Measurements from ENCODE around the gene PTPRQ.
A peak's percentile ranks its signal among the peaks of the same experiment; 100 is the strongest.

PTPRQ gene

DNA sequence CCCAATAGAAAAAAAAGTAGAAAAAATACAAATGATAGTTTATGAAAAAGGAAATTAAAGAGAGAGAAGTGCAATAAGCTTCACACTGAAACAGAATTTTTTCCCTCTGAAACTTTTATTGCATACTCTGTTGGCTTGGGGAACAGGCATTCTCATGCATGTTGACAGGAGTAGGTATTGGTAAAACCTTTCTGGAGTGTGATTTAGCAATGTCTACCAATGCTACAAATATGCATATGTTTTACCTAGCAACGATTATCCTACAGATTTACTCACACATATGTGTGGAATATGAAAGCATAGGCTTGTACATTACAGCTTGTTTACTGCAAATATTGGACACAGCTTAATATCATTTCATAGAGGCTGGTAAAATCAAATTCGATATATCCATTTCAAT is 137.7 kb downstream of the PTPRQ start:
- no peak overlapping the region for H3K4me3 ChIP-seq (ENCODE audit: low read length)
- TF ChIP-seq, protein P1, sequence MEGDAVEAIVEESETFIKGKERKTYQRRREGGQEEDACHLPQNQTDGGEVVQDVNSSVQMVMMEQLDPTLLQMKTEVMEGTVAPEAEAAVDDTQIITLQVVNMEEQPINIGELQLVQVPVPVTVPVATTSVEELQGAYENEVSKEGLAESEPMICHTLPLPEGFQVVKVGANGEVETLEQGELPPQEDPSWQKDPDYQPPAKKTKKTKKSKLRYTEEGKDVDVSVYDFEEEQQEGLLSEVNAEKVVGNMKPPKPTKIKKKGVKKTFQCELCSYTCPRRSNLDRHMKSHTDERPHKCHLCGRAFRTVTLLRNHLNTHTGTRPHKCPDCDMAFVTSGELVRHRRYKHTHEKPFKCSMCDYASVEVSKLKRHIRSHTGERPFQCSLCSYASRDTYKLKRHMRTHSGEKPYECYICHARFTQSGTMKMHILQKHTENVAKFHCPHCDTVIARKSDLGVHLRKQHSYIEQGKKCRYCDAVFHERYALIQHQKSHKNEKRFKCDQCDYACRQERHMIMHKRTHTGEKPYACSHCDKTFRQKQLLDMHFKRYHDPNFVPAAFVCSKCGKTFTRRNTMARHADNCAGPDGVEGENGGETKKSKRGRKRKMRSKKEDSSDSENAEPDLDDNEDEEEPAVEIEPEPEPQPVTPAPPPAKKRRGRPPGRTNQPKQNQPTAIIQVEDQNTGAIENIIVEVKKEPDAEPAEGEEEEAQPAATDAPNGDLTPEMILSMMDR (IDR thresholded peaks at IDR 0.05; ENCODE audit: insufficient read depth, low read depth, low read length, missing control alignments) = no peak
- DNase-seq (ENCODE audit: low read depth) = no peak

DNA sequence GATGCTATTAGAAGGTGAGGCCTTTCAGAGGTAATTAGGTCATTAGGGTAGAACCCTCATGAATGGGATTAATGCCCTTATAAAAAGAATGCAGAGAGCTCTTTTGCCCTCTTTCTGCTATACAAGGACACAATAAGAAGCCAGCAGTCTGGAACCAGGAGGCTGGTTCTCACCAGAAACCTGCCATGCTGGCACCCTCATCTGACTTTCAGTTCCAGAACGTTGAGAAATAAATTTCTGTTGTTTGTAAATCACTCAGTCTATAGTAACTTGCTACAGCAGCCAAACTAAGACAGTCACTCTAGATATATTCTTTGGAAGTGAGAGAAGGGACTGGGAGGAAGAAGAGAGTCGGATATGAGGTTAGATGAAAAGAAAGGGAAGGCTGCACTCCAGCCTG is 138.4 kb downstream of the PTPRQ start:
- no peak for DNase-seq (ENCODE audit: low read depth)
- H3K4me3 ChIP-seq (ENCODE audit: low read length) = no peak overlapping the region
- TF ChIP-seq, protein P1 (IDR thresholded peaks at IDR 0.05; ENCODE audit: insufficient read depth, low read depth, low read length, missing control alignments) = no peak

DNA sequence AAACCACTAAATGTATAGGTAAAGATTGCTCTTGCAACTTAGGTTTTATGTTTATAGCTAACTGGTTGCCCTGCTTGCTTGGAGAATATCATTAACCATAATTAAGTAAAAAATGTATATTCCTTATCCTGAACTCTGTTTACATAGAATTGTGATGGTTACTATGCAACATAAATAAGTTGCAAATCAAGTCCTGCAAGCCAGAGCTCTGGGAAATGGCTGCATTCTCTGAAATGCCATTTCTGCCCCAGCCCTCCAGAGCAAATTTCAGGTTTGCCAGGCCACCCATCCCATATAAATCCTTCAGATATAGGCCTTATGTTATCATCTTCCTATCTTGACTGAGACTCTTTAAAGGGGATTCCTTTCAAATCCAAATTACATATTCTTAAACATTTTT is 145.0 kb downstream of the PTPRQ start:
- TF ChIP-seq, protein P1 (IDR thresholded peaks at IDR 0.05; ENCODE audit: insufficient read depth, low read depth, low read length, missing control alignments) = no peak
- no peak overlapping the region for H3K4me3 ChIP-seq (ENCODE audit: low read length)
- DNase-seq (ENCODE audit: low read depth) = peak; percentile 7

DNA sequence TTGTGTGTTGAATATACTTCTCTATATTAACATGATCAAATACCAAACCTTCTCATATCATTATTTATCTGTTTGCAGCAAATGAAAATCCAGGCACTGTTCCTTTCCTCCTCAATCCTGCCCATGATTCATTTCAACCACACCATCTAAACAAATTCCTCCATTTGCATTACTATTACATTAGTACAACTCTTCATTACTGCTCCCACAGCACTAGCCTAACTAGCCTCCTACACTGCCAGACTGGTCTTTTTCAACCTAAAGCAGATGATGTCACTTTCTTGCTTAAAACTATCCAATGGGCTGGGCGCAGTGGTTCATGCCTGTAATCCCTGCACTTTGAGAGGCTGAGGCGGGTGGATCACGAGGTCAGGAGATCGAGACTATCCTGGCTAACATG is 146.1 kb downstream of the PTPRQ start:
- DNase-seq (ENCODE audit: low read depth) = peak; percentile 11
- H3K4me3 ChIP-seq (ENCODE audit: low read length) = no peak overlapping the region
- TF ChIP-seq, protein P1 (IDR thresholded peaks at IDR 0.05; ENCODE audit: insufficient read depth, low read depth, low read length, missing control alignments) = no peak

DNA sequence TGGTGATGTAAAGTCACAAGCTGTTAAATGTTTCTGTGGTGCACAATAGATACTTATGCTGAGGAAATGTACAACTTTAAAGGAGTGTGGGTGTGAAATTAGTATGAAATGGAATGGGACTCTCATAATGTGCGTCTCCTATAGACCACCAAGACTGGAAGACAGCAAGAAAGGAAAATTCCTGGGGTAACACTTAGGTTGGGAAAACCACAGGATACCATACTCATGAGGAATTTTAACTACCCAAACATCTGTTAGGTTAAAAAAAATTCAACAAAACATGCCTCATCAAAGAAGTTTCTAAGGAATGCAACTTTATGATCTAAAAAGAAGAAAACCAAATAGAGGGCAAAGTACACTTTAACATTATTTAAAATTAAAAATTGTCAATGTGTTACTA is 149.7 kb downstream of the PTPRQ start:
- TF ChIP-seq, protein P1 (IDR thresholded peaks at IDR 0.05; ENCODE audit: insufficient read depth, low read depth, low read length, missing control alignments) = no peak
- no peak overlapping the region for H3K4me3 ChIP-seq (ENCODE audit: low read length)
- no peak for DNase-seq (ENCODE audit: low read depth)

DNA sequence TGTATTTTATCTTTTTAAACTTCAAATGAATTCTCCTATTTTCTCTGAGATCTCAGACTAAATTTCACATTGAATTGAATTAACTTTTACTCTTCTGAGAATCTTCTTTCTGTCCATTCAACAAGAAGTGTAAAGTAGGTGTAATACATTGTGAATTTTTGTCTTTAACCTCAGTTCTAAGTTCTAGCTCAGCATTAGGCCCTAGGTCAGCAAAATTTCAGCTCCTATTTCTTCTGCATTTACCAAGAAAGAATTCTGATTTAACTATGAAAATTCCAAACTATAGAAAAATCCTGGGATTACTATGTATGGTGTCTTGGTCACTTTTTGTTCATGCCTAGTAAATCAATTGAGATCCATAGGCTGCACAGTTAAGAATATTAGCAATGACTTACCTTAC is 152.5 kb downstream of the PTPRQ start:
- no peak overlapping the region for H3K4me3 ChIP-seq (ENCODE audit: low read length)
- DNase-seq (ENCODE audit: low read depth) = no peak
- TF ChIP-seq, protein P1 (IDR thresholded peaks at IDR 0.05; ENCODE audit: insufficient read depth, low read depth, low read length, missing control alignments) = no peak

DNA sequence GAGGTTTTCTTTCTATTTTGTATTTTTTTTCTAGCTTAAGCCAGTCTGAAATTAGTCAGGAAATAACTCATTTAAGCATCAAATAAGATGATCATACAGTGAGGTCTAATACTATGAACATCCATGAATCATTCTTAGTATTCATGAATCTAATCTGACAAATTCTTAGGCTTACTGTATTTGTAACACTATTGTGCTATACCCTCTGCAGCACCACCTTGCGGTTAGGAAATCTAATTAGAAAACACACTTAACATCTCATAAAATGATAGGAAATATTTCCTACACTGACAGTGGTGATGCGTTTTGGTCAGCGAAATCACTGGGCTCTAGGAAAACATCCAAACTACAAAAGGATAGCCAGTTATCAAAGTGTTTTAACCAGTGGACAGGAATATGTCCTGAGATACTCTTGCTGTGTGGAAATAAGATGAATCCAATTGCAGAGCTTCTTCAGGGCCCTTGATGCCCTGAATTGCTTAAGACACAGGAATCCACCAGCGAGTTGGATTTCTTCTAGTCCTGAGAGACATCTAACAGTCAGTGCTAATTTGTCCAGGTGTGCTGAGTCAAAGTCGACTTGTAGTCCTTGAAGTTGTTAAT is 154.1 kb downstream of the PTPRQ start:
- peak; percentile 75 for DNase-seq (ENCODE audit: low read depth)
- TF ChIP-seq, protein P1 (IDR thresholded peaks at IDR 0.05; ENCODE audit: insufficient read depth, low read depth, low read length, missing control alignments) = peak; percentile 54
- no peak overlapping the region for H3K4me3 ChIP-seq (ENCODE audit: low read length)
